Stimulated activated CD8-positive, alpha-beta memory T cell treated with anti-CD3 and anti-CD28 coated beads, Interleukin-15, amount 100 ng/mL, for 4 hours (primary cell): ENCODE data around the gene ARMC3.
A peak's percentile ranks its signal among the peaks of the same experiment; 100 is the strongest.
"Not testable (repeated sequence)": the region's sequence is repeated elsewhere in the genome, so short reads cannot be mapped to it uniquely, and the experiment has no call there.

Source experiments
- DNase-seq, 2 donors: peaks; one replicate each; pipeline ENCODE4 v3.0.0-alpha.2; 2020; ENCODE audit warnings: low read depth in 2 of 2

The ARMC3 gene

GRCh38 chr10:23047201-23048050 is 119.6 kb downstream of the ARMC3 start:
- no peak for DNase-seq

GRCh38 chr10:23048191-23048590 is 120.3 kb downstream of the ARMC3 start:
- DNase-seq = no peak

- DNase-seq = no peak
Measured at GRCh38 chr10:23051278-23051677, 123.4 kb downstream of the ARMC3 start.

- DNase-seq = no peak
Measured at GRCh38 chr10:23051855-23052331, 124.0 kb downstream of the ARMC3 start.

GRCh38 chr10:23053036-23053435 is 125.2 kb downstream of the ARMC3 start:
- no peak for DNase-seq

- no peak for DNase-seq
Measured at GRCh38 chr10:23055424-23056185, 127.8 kb downstream of the ARMC3 start.

- DNase-seq = no peak
Measured at GRCh38 chr10:23056186-23056579, 128.3 kb downstream of the ARMC3 start.

- DNase-seq = no peak
Measured at GRCh38 chr10:23058366-23058765, 130.5 kb downstream of the ARMC3 start.

- DNase-seq = no peak
Measured at GRCh38 chr10:23060918-23061317, 133.1 kb downstream of the ARMC3 start.

- no peak for DNase-seq
Measured at GRCh38 chr10:23063045-23063972, 135.5 kb downstream of the ARMC3 start.

- no peak for DNase-seq
Measured at GRCh38 chr10:23063973-23064812, 136.3 kb downstream of the ARMC3 start.

- not testable (repeated sequence) for DNase-seq
Measured at GRCh38 chr10:23064813-23065114, 136.9 kb downstream of the ARMC3 start.

- no peak for DNase-seq
Measured at GRCh38 chr10:23065181-23065948, 137.5 kb downstream of the ARMC3 start.

GRCh38 chr10:23067337-23067736 is 139.5 kb downstream of the ARMC3 start:
- DNase-seq = no peak

- peak in 1 of 2 donors; percentile 14 for DNase-seq
Measured at GRCh38 chr10:23067939-23068775, 140.3 kb downstream of the ARMC3 start.

GRCh38 chr10:23069019-23069815 is 141.4 kb downstream of the ARMC3 start:
- no peak for DNase-seq

- not testable (repeated sequence) for DNase-seq
Measured at GRCh38 chr10:23070092-23070912, 142.4 kb downstream of the ARMC3 start.

- DNase-seq = no peak
Measured at GRCh38 chr10:23070913-23071218, 143.0 kb downstream of the ARMC3 start.
